GM18870 (cell line): ENCODE measurements around the gene CRLF1.

Source experiments
- ATAC-seq: cut with Tn5 transposase; IDR thresholded peaks from one replicate; pipeline ENCODE4 v1.9.1; 2021; ENCODE audit warnings: moderate library complexity; ENCODE audit not compliant: unreplicated experiment

CRLF1 gene

GRCh38 chr19:18562086-18562485 lies 44.5 kb downstream of the CRLF1 start:
- no peak for ATAC-seq

- ATAC-seq = no peak
These were observed 46.9 kb downstream of the CRLF1 start for GRCh38 chr19:18559685-18560084.

- ATAC-seq = no peak
These were observed 48.0 kb downstream of the CRLF1 start for GRCh38 chr19:18558604-18559003.

DNA sequence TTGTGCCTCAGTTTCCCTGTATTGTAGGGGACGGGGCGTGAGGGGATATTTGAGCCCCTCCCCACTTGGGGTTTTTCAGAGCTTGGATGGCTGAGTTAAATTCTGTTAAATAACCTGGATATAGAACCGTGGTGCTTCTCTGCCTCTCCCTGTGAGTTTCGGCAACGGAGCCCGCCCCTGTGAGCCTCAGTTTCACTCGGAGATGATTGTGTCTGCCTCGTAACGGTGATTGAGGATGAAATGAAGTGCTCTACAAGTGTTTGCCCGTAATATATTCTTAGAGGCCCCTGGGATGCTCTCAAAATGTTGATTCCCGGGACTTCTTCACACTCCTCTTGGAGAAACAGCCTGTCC lies 48.4 kb downstream of the CRLF1 start:
- ATAC-seq = no peak

DNA sequence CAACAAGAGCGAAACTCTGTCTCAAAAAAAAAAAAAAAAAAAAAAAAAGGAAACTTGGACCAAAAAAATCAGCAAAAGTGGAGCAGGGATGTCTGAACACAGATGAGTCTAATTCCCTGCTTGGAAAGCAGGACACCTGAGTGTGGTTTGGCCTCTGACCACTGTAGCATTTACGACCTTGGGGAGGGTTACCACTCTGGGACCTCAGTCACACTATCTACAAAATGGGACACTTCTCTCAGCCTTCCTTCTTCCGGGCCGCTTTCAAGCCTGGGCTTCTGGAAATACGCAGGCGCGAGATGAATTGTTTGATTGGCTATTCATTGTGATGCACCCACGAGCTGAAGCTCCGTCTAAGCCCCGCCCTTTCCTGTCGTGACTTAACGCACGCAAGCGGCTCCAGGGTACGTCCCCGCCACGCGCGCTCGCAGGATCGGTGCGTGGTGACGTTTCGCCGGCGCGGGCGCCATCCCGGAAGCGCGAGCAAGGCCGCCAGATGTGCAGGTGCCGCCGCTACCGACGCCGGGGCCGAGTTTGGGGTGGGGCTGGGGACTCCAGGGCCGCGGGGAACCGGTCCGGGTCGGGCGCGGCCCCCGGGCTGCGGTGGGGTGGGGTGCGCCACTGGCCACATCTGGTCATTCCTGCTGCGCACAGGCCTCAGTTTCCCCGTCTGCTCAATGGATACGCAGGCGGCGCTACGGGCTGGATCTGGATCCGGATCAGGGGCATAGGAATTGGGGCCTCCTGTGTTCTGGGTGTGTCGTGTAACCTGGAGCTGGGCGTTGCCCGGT lies 49.0 kb downstream of the CRLF1 start, which contains the start of gene KXD1:
TSS of gene KXD1 (plus strand) at position 460 of the 791 bp plus-strand sequence. CDS start 4,187 bp downstream, outside the sequence.
- peak; percentile 85 for ATAC-seq

- ATAC-seq = no peak
These were observed 55.0 kb downstream of the CRLF1 start for GRCh38 chr19:18551631-18552030.

DNA sequence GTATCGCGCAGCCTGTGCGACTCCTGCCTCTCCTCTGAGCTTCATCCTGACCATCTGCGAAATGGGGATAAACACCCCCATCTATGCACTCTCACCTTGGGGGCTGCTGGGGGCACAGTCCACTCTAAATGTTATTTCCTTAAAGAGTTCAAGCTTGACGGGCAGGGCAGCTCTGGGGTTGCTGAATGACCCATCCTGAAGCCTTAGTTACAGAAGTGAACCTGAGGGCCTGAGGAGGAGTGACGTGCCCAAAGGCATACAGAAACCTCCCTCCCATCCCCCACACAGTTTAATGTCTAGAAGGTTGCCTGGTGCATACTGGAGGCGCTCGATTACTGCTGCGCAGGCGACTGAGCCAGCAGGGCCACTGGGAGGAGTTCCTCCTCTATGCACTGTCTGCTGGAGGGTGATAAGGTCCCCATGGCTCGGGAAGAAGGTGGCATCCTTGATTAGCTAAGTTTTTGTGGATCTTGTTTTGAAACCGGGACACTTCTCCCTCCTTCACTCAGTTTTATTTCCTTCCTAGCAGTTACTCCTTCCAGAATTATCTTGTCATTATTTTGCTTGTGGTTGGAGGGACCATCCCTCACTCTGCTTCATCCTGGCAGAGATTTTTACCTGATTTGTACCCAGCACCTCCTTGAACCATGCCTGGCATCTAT lies 62.7 kb downstream of the CRLF1 start:
- peak; percentile 69 for ATAC-seq
